BJ (cell line): Measurements from ENCODE around the gene MYH6. TPM values are rescaled to one million over a fixed set of nuclear protein-coding genes. Genes with fewer than 3 reads are reported as not detected.

ENCODE experiments used
- CTCF ChIA-PET: fragments of 350-600 bp; formaldehyde crosslinking; extraction: SDS; loops from one replicate; lab custom pipeline; 2021; ENCODE audit warnings: antibody characterized with exemption, inconsistent platforms; lab: Yijun Ruan, JAX
- POLR2A ChIA-PET: fragments of 300-600 bp; sonication (Branson Sonifier 250); formaldehyde crosslinking; extraction: SDS; loops from one replicate; lab custom pipeline; 2021; ENCODE audit warnings: antibody characterized with exemption; lab: Charles Lee
- DNase-seq: peaks from one replicate; pipeline ENCODE4 v3.0.0-alpha.2; 2011; ENCODE audit warnings: low read depth
- H3K27me3 ChIP-seq: 2 replicates; pipeline ENCODE4 v1.6.0; 2011; ENCODE audit warnings: low read length; ENCODE audit not compliant: control insufficient read depth, insufficient read depth
- H3K36me3 ChIP-seq: 2 replicates; pipeline ENCODE4 v1.5.1; 2011; ENCODE audit warnings: low read length; ENCODE audit not compliant: control insufficient read depth, insufficient read depth
- H3K4me3 ChIP-seq: 2 replicates; pipeline ENCODE4 v1.5.1; 2011; ENCODE audit warnings: low read depth, mild to moderate bottlenecking, control low read depth, low read length
- polyA plus RNA-seq: library from polyadenylated mRNA; depleted of rRNA; stranded (reverse); fragments of >200 nt; gene quantifications from 2 replicates; pipeline ENCODE4 v1.2.3, GENCODE V29; 2011
- TF ChIP-seq, protein P1 (sequence below): IDR thresholded peaks from 2 replicates; pipeline ENCODE4 v1.5.1; 2011; ENCODE audit warnings: low read depth, mild to moderate bottlenecking, control low read depth, inconsistent platforms, low read length, moderate library complexity; ENCODE audit not compliant: insufficient read depth

The MYH6 gene
- polyA plus RNA-seq, 1 experiment = not detected

DNA sequence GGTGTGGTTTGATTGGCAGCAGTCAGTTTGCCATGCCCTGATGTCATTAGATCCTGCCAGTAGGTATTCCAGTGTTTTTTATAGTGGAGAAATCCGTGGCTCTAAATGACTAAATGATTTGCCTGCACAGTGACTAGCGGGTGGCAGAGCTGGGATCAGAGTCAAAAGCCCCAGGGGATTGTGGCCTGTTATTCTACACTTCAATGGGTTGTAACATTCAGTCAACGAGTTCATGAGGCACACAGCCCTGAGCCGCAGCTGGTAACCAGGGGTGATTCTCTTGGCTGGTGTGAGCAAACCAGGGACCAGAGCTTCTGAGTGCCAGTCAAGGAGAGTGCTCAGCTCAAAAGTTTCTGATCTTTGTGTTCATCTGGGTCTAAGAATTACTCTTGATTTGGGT lies 1.8 kb downstream of the MYH6 start:
- no peak for DNase-seq
- TF ChIP-seq, protein P1, sequence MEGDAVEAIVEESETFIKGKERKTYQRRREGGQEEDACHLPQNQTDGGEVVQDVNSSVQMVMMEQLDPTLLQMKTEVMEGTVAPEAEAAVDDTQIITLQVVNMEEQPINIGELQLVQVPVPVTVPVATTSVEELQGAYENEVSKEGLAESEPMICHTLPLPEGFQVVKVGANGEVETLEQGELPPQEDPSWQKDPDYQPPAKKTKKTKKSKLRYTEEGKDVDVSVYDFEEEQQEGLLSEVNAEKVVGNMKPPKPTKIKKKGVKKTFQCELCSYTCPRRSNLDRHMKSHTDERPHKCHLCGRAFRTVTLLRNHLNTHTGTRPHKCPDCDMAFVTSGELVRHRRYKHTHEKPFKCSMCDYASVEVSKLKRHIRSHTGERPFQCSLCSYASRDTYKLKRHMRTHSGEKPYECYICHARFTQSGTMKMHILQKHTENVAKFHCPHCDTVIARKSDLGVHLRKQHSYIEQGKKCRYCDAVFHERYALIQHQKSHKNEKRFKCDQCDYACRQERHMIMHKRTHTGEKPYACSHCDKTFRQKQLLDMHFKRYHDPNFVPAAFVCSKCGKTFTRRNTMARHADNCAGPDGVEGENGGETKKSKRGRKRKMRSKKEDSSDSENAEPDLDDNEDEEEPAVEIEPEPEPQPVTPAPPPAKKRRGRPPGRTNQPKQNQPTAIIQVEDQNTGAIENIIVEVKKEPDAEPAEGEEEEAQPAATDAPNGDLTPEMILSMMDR = no peak
- H3K27me3 ChIP-seq = peaks cover 9% of the 10 kb centered on the region
- ChIA-PET POLR2A (no interaction called here), CTCF (interaction anchor here (0.6 kb wide), 1 partner anchor 27 kb away, joined by 3 read pairs; no protein-coding TSS in a partner anchor)
- no peaks in the 10 kb centered on the region for H3K36me3 ChIP-seq
- H3K4me3 ChIP-seq = no peak overlapping the region

DNA sequence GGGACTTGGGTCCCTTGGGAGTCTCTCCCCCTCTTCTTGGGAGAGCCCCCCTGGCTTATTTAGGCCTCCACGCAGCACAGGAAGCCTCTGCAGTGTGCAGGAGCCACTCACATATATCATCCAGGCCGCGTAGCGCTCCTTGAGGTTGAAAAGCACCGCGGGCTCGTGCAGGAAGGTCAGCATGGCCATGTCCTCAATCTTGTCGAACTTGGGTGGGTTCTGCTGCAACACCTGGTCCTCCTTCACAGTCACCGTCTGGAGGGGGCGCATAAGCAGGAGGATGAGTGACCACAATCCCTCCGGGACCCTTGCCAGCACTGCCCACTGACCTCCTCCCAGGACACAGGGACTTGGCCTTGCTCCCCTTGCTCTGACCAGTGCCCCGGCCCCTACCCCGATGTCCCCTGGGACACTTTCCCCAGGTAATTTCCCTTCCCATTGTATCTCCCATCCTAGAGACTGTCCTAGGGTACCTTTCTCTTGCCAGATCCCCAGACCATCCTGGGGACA lies 2.5 kb downstream of the MYH6 start:
- Histone ChIP-seq H3K36me3 (no peaks in the 10 kb centered on the region), H3K27me3 (peaks cover 9% of the 10 kb centered on the region), H3K4me3 (no peak overlapping the region)
- TF ChIP-seq, protein P1 = no peak
- CTCF ChIA-PET = no interaction called here
- POLR2A ChIA-PET = no interaction called here
- no peak for DNase-seq

DNA sequence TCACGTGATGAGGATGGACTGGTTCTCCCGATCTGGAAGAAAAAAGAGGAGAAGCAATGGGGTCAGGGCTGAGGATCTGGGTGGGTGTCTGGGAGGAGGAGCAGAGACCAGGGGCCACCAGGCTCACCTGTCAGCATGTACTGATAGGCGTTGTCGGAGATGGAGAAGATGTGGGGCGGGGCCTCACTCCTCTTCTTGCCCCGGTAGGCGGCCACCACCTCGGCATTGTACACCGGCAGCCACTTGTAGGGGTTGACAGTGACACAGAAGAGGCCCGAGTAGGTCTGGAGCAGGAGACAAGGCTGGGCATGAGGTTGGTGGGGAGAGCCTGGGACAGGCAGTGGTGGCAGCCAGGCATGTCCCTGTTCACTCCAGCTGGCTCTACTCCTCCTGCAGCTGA lies 3.0 kb downstream of the MYH6 start:
- H3K27me3 ChIP-seq = peaks cover 7% of the 10 kb centered on the region
- ChIA-PET POLR2A (no interaction called here), CTCF (no interaction called here)
- H3K36me3 ChIP-seq = no peaks in the 10 kb centered on the region
- H3K4me3 ChIP-seq = no peak overlapping the region
- no peak for DNase-seq
- TF ChIP-seq, protein P1 = no peak

DNA sequence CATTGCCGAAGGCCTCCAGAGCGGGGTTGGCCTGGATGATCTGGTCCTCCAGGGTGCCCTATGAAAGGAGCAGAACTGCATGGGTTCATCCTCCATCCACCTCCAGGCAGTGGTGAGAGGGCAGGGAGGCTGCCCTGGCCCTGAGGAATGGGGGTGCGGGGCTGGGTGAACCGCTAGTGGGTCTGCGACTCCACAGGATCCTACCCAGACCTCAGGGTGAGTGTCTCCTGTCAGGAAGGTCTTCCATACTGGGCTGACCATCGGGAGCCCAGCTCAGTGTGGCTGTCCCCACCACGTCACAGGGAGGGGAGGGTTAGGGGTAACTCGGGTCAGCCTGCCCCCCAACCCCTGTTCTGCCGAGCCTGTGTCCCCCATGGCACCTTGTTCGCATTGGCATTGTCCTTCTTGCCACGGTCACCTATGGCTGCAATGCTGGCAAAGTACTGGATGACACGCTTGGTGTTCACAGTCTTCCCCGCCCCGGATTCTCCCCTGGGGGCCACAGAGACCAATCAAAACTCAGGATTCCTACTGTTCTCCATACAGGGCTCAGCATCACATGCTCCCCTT lies 3.7 kb downstream of the MYH6 start:
- ChIA-PET CTCF (no interaction called here), POLR2A (no interaction called here)
- TF ChIP-seq, protein P1 = no peak
- H3K4me3 ChIP-seq = no peak overlapping the region
- no peak for DNase-seq
- no peaks in the 10 kb centered on the region for H3K36me3 ChIP-seq
- peaks cover 9% of the 10 kb centered on the region for H3K27me3 ChIP-seq

DNA sequence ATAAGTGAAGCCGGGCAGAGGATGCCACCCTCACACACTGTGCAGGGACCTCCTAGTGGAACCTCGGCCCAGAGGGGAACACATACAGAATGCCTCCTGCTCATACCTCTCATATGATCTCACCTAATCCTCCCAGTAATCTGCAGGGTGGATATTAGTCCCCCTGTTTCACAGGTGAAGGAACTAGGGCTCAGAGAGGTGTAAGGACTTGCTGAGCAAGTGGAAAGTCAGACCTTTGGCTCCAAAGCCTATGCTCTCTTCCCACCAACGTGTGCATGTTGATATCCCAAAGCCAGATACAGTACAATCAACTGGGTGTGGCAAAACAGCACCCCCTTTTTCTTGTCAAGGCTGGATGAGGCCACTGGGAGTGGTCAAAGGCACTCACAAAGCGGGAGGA lies 4.2 kb downstream of the MYH6 start:
- no peak overlapping the region for H3K4me3 ChIP-seq
- no peak for DNase-seq
- POLR2A ChIA-PET = no interaction called here
- CTCF ChIA-PET = no interaction called here
- peaks cover 9% of the 10 kb centered on the region for H3K27me3 ChIP-seq
- TF ChIP-seq, protein P1 = no peak
- H3K36me3 ChIP-seq = no peaks in the 10 kb centered on the region
